ENCODE results near the gene ATP8A1. TPM values are rescaled to one million over a fixed set of nuclear protein-coding genes. Genes with fewer than 3 reads are reported as not detected.

The ATP8A1 gene
- total and polyA plus RNA-seq, 2 of the 4 experiments (the other 2 are of a cell fraction) = 0.12 to 0.36 TPM

- H4K91ac ChIP-seq (ENCODE audit: insufficient read depth, low read depth, low read length) = no peak overlapping the region
- no TSS peak for BruUV-seq (replicated peaks)
- H3K18ac ChIP-seq (ENCODE audit: low read depth, low read length) = no peak overlapping the region
- no peak overlapping the region for H2AFZ ChIP-seq (replicated peaks; ENCODE audit: low read length, poor library complexity)
- H2BK5ac ChIP-seq (ENCODE audit: low read depth, low read length, poor library complexity, severe bottlenecking) = no peak overlapping the region
- H3K56ac ChIP-seq (ENCODE audit: extremely low read depth, insufficient read depth, low read length) = no peak overlapping the region
- no peak overlapping the region for H4K8ac ChIP-seq (ENCODE audit: low read depth in 2 of 2, low read length in 2 of 2)
- in situ Hi-C loops (cut with MboI; ENCODE audit: low sequenced_read_pairs) (no loop called here), intact Hi-C loops (cut with micrococcal nuclease) (no loop called here), dilution Hi-C loops (cut with HindIII; ENCODE audit: low sequenced_read_pairs, unreplicated experiment) (no loop called here)
- no peaks in the 10 kb centered on the region for H4K20me1 ChIP-seq (ENCODE audit: insufficient read depth, low read length)
- H3K4me3 ChIP-seq (ENCODE audit: insufficient read depth, low read depth, low read length) = no peak overlapping the region
- no peak for DNase-seq
- H3K4ac ChIP-seq (ENCODE audit: low read depth, low read length) = no peak overlapping the region
- no peak overlapping the region for H2BK120ac ChIP-seq (ENCODE audit: low read depth, low read length)
- TF ChIP-seq BHLHE40 (IDR thresholded peaks at IDR 0.05; ENCODE audit: low read depth, low read length) = no peak
- TF ChIP-seq MXI1 (IDR thresholded peaks at IDR 0.05; ENCODE audit: borderline replicate concordance, low read depth, low read length) = no peak
- TF ChIP-seq CEBPB (IDR thresholded peaks at IDR 0.05; ENCODE audit: low read depth, low read length) = no peak
- TF ChIP-seq POLR2A (IDR thresholded peaks at IDR 0.05; ENCODE audit: low read depth, low read length) = no peak
- H3K14ac ChIP-seq (replicated peaks; ENCODE audit: low read depth, low read length) = no peak overlapping the region
- no peak overlapping the region for H3K4me2 ChIP-seq (ENCODE audit: low read depth, low read length)
- no peak for ATAC-seq (ENCODE audit: low read depth)
- POLR2A ChIA-PET (ENCODE audit: unreplicated experiment) = no interaction called here
- H3K79me1 ChIP-seq (ENCODE audit: low read depth in 1 of 2, low read length in 2 of 2) = no peaks in the 10 kb centered on the region
- no peak overlapping the region for H2BK20ac ChIP-seq (ENCODE audit: low read depth, low read length)
- no peak overlapping the region for H4K5ac ChIP-seq (ENCODE audit: low read depth, low read length)
- no peak overlapping the region for H3K23ac ChIP-seq (ENCODE audit: low read depth, low read length)
- no peaks in the 10 kb centered on the region for H3K9me3 ChIP-seq (ENCODE audit: control insufficient read depth, insufficient read depth, low read length)
- WGBS, 2 experiments (ENCODE audit: extremely low coverage in 2 of 2, insufficient read length in 1 of 2) = 13% methylated on average over 4 of the region's 7 CpGs; no CpG with 5 or more reads in 1 of the 2 experiments
- no peaks in the 10 kb centered on the region for H3K27me3 ChIP-seq (ENCODE audit: control insufficient read depth, insufficient read depth, low read length)
- H3K27ac ChIP-seq (ENCODE audit: insufficient read depth, low read length) = no peak overlapping the region
- H2BK15ac ChIP-seq (ENCODE audit: low read depth, low read length) = no peak overlapping the region
- CTCF ChIA-PET = no interaction called here
- no peaks in the 10 kb centered on the region for H3K9me1 ChIP-seq (ENCODE audit: insufficient read depth, low read length)
- H3K9ac ChIP-seq (ENCODE audit: low read depth, low read length) = no peak overlapping the region
- no peak overlapping the region for H2AK9ac ChIP-seq (replicated peaks; ENCODE audit: low read depth, low read length, poor library complexity)
- no peak overlapping the region for H2AK5ac ChIP-seq (ENCODE audit: low read depth, low read length)
- H3K36me3 ChIP-seq (ENCODE audit: control insufficient read depth, insufficient read depth, low read length) = no peaks in the 10 kb centered on the region
- H3K4me1 ChIP-seq (ENCODE audit: control insufficient read depth, insufficient read depth, low read length) = no peaks in the 10 kb centered on the region
Observed at GRCh38 chr4:42642845-42643615, 13.9 kb downstream of the ATP8A1 start.

Measured in IMR-90 (cell line).